ENCODE results near the gene TRIM10.

- TF ChIP-seq, protein P1, sequence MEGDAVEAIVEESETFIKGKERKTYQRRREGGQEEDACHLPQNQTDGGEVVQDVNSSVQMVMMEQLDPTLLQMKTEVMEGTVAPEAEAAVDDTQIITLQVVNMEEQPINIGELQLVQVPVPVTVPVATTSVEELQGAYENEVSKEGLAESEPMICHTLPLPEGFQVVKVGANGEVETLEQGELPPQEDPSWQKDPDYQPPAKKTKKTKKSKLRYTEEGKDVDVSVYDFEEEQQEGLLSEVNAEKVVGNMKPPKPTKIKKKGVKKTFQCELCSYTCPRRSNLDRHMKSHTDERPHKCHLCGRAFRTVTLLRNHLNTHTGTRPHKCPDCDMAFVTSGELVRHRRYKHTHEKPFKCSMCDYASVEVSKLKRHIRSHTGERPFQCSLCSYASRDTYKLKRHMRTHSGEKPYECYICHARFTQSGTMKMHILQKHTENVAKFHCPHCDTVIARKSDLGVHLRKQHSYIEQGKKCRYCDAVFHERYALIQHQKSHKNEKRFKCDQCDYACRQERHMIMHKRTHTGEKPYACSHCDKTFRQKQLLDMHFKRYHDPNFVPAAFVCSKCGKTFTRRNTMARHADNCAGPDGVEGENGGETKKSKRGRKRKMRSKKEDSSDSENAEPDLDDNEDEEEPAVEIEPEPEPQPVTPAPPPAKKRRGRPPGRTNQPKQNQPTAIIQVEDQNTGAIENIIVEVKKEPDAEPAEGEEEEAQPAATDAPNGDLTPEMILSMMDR (conservative IDR thresholded peaks at IDR 0.05; ENCODE audit: low read depth in 2 of 2) = no peak
- no peak for TF ChIP-seq EZH2 (IDR thresholded peaks at IDR 0.05; ENCODE audit: low read depth, unreplicated experiment)
- no peak for TF ChIP-seq POLR2AphosphoS5 (IDR thresholded peaks at IDR 0.05; ENCODE audit: low read depth)
- TF ChIP-seq CREB1 (CRISPR knock-in tag; IDR thresholded peaks at IDR 0.05; ENCODE audit: low read depth) = no peak
- no peak for TF ChIP-seq ZNF331 (CRISPR knock-in tag; IDR thresholded peaks at IDR 0.05; ENCODE audit: low read depth)
- TF ChIP-seq JUNB (IDR thresholded peaks at IDR 0.05; ENCODE audit: unreplicated experiment) = no peak
- TF ChIP-seq ETS1 (IDR thresholded peaks at IDR 0.05) = no peak
- TF ChIP-seq REST (IDR thresholded peaks at IDR 0.05; ENCODE audit: unreplicated experiment) = no peak
- TF ChIP-seq ZNF114 (CRISPR knock-in tag; IDR thresholded peaks at IDR 0.05) = no peak
- TF ChIP-seq EZH2phosphoT487 (IDR thresholded peaks at IDR 0.05; ENCODE audit: unreplicated experiment) = no peak
Measured at GRCh38 chr6:30145818-30146217, 15.2 kb downstream of the TRIM10 start.

Measured in GM23338 (cell line).